ENCODE measurements around the gene MPV17L2.

GRCh38 chr19:18194554-18195238 is 1.7 kb downstream of the MPV17L2 start:
- TF ChIP-seq CTCF (conservative IDR thresholded peaks at IDR 0.05; ENCODE audit: low read length): no peak
- TF ChIP-seq EZH2phosphoT487 (IDR thresholded peaks at IDR 0.05; ENCODE audit: borderline replicate concordance): no peak

Data from Loucy (cell line).